Stomach smooth muscle (tissue), 2 donors: ENCODE data around the gene ISOC1.
A peak's percentile ranks its signal among the peaks of the same experiment; 100 is the strongest.

ENCODE experiments used
- H3K27ac ChIP-seq: one replicate; pipeline ENCODE4 v1.7.0; 2013; ENCODE audit warnings: mild to moderate bottlenecking, low read length, inconsistent platforms
- H3K27me3 ChIP-seq, 2 donors: one replicate each; pipeline ENCODE4 v1.7.0; 2013; ENCODE audit warnings: low read length in 2 of 2; ENCODE audit not compliant: insufficient read depth in 2 of 2, control insufficient read depth in 1 of 2
- H3K36me3 ChIP-seq, 2 donors: one replicate each; pipeline ENCODE4 v1.7.0; 2013; ENCODE audit warnings: low read length in 2 of 2; ENCODE audit not compliant: control insufficient read depth in 2 of 2, insufficient read depth in 2 of 2
- H3K4me1 ChIP-seq: one replicate; pipeline ENCODE4 v1.7.0; 2013; ENCODE audit warnings: low read length; ENCODE audit not compliant: control insufficient read depth, insufficient read depth
- H3K4me3 ChIP-seq, 2 donors: one replicate each; pipeline ENCODE4 v1.7.0; 2013; ENCODE audit warnings: low read length in 2 of 2
- H3K9ac ChIP-seq, 2 donors: one replicate each; pipeline ENCODE4 v1.7.0; 2013; ENCODE audit warnings: low read length in 2 of 2, mild to moderate bottlenecking in 1 of 2
- H3K9me3 ChIP-seq, 2 donors: one replicate each; pipeline ENCODE4 v1.7.0; 2013; ENCODE audit warnings: low read length in 2 of 2; ENCODE audit not compliant: control insufficient read depth in 2 of 2
- donor health status: healthy.
- donor health status: Pancreatic carcinoma.

Gene ISOC1

GRCh38 chr5:129094924-129095899, 663 bp downstream of the ISOC1 start:
- Histone ChIP-seq H3K27ac (peak overlapping the region; percentile 56), H3K4me1 (peaks cover 13% of the 10 kb centered on the region), H3K9me3 (no peaks in the 10 kb centered on the region), H3K27me3 (no peaks in the 10 kb centered on the region), H3K4me3 (peak overlapping the region; percentile 80 to 92), H3K9ac (peak overlapping the region; percentile 64 to 77), H3K36me3 (no peaks in the 10 kb centered on the region)

- Histone ChIP-seq H3K4me3 (peak overlapping the region; percentile 44 to 50), H3K36me3 (no peaks in the 10 kb centered on the region), H3K27me3 (no peaks in the 10 kb centered on the region), H3K4me1 (peaks cover 13% of the 10 kb centered on the region), H3K9me3 (no peaks in the 10 kb centered on the region), H3K27ac (no peak overlapping the region), H3K9ac (no peak overlapping the region)
These were observed 1.9 kb downstream of the ISOC1 start for GRCh38 chr5:129096382-129096991.

GRCh38 chr5:129097498-129098296, 3.1 kb downstream of the ISOC1 start:
- no peak overlapping the region for H3K9ac ChIP-seq
- no peaks in the 10 kb centered on the region for H3K27me3 ChIP-seq
- no peaks in the 10 kb centered on the region for H3K9me3 ChIP-seq
- no peaks in the 10 kb centered on the region for H3K36me3 ChIP-seq
- peaks cover 13% of the 10 kb centered on the region for H3K4me1 ChIP-seq
- H3K27ac ChIP-seq = no peak overlapping the region
- H3K4me3 ChIP-seq = peak overlapping the region in 1 of 2 donors; percentile 41

- Histone ChIP-seq H3K4me3 (no peak overlapping the region), H3K9me3 (no peaks in the 10 kb centered on the region), H3K27me3 (no peaks in the 10 kb centered on the region), H3K36me3 (no peaks in the 10 kb centered on the region), H3K4me1 (peaks cover 13% of the 10 kb centered on the region), H3K9ac (no peak overlapping the region), H3K27ac (no peak overlapping the region)
These were observed 4.1 kb downstream of the ISOC1 start for GRCh38 chr5:129098488-129099183.

GRCh38 chr5:129099184-129099569, 4.6 kb downstream of the ISOC1 start:
- H3K9me3 ChIP-seq = no peaks in the 10 kb centered on the region
- H3K27ac ChIP-seq = no peak overlapping the region
- H3K27me3 ChIP-seq = no peaks in the 10 kb centered on the region
- no peak overlapping the region for H3K9ac ChIP-seq
- H3K4me3 ChIP-seq = no peak overlapping the region
- peaks cover 13% of the 10 kb centered on the region for H3K4me1 ChIP-seq
- H3K36me3 ChIP-seq = no peaks in the 10 kb centered on the region

GRCh38 chr5:129101794-129102193, 7.2 kb downstream of the ISOC1 start:
- H3K4me3 ChIP-seq = no peak overlapping the region
- H3K27me3 ChIP-seq = no peaks in the 10 kb centered on the region
- peaks cover 0 to 7% of the 10 kb centered on the region in 2 donors for H3K36me3 ChIP-seq
- peaks cover 11% of the 10 kb centered on the region for H3K4me1 ChIP-seq
- no peak overlapping the region for H3K9ac ChIP-seq
- H3K27ac ChIP-seq = no peak overlapping the region
- H3K9me3 ChIP-seq = no peaks in the 10 kb centered on the region

- no peak overlapping the region for H3K9ac ChIP-seq
- H3K36me3 ChIP-seq = peaks cover 6 to 12% of the 10 kb centered on the region in 2 donors
- no peaks in the 10 kb centered on the region for H3K9me3 ChIP-seq
- no peak overlapping the region for H3K4me3 ChIP-seq
- H3K4me1 ChIP-seq = peaks cover 2% of the 10 kb centered on the region
- no peaks in the 10 kb centered on the region for H3K27me3 ChIP-seq
- no peak overlapping the region for H3K27ac ChIP-seq
These were observed 8.8 kb downstream of the ISOC1 start for GRCh38 chr5:129103397-129103796.

- H3K4me1 ChIP-seq = no peaks in the 10 kb centered on the region
- no peak overlapping the region for H3K27ac ChIP-seq
- H3K9me3 ChIP-seq = no peaks in the 10 kb centered on the region
- no peak overlapping the region for H3K4me3 ChIP-seq
- no peak overlapping the region for H3K9ac ChIP-seq
- no peaks in the 10 kb centered on the region for H3K27me3 ChIP-seq
- peaks cover 6 to 12% of the 10 kb centered on the region in 2 donors for H3K36me3 ChIP-seq
These were observed 10.4 kb downstream of the ISOC1 start for GRCh38 chr5:129104915-129105455.

GRCh38 chr5:129107637-129108036, 13.1 kb downstream of the ISOC1 start:
- Histone ChIP-seq H3K4me1 (no peaks in the 10 kb centered on the region), H3K9me3 (no peaks in the 10 kb centered on the region), H3K27ac (no peak overlapping the region), H3K36me3 (peaks cover 6 to 12% of the 10 kb centered on the region in 2 donors), H3K9ac (no peak overlapping the region), H3K27me3 (no peaks in the 10 kb centered on the region), H3K4me3 (no peak overlapping the region)

GRCh38 chr5:129110742-129111141, 16.2 kb downstream of the ISOC1 start:
- Histone ChIP-seq H3K27me3 (no peaks in the 10 kb centered on the region), H3K27ac (no peak overlapping the region), H3K9me3 (no peaks in the 10 kb centered on the region), H3K36me3 (peaks cover 6 to 9% of the 10 kb centered on the region in 2 donors), H3K4me1 (no peaks in the 10 kb centered on the region), H3K4me3 (no peak overlapping the region), H3K9ac (no peak overlapping the region)
